GM19463 (cell line): Measurements from ENCODE around the gene FERMT1.
"Not testable (repeated sequence)": the region's sequence is repeated elsewhere in the genome, so short reads cannot be mapped to it uniquely, and the experiment has no call there.

Experiments used
- ATAC-seq: cut with Tn5 transposase; IDR thresholded peaks from one replicate; pipeline ENCODE4 v1.9.1; 2021; ENCODE audit warnings: mild to moderate bottlenecking, moderate library complexity; ENCODE audit not compliant: unreplicated experiment

The FERMT1 gene

DNA sequence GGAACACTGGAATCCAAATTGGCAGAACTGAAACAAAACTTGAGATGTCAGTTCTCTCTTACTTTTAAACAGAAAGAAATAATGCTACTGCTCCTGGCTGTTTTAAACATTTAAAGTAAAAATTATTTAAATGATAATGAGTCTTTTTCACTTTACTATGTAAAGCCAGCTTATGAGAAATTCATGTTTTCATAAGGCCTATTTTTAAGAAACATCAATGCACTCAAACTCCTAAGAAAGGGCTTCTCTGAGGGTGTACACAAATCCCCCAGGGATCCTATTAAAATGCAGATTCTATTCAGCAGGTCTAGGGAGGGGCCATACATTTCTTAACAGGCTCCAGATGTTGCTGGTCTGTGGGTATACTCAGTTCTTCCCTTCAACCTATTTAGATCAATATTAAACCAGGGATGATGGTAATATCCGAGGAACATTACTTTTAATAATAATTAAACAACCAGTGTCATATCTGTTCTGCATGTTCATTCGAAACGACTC lies 2.3 kb downstream of the FERMT1 start:
- no peak for ATAC-seq

DNA sequence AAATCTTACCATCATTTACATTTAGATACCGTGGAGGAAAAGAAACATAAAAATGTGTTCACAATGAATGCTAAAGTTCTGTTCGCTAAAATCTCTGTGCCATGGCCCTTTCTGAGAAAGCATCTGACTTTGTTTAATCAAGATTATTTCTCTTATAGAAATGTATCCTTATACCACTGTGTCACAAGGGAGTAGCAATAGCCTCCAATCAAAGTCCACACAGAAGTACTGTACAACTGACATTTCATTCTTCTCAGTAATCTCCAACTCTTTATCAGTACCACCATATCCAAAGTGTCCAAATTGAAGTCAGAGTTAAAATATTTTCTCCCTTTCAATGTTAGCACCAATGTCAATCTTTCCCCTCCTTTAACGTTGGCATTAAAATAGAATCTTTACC lies 6.1 kb downstream of the FERMT1 start:
- ATAC-seq = no peak

DNA sequence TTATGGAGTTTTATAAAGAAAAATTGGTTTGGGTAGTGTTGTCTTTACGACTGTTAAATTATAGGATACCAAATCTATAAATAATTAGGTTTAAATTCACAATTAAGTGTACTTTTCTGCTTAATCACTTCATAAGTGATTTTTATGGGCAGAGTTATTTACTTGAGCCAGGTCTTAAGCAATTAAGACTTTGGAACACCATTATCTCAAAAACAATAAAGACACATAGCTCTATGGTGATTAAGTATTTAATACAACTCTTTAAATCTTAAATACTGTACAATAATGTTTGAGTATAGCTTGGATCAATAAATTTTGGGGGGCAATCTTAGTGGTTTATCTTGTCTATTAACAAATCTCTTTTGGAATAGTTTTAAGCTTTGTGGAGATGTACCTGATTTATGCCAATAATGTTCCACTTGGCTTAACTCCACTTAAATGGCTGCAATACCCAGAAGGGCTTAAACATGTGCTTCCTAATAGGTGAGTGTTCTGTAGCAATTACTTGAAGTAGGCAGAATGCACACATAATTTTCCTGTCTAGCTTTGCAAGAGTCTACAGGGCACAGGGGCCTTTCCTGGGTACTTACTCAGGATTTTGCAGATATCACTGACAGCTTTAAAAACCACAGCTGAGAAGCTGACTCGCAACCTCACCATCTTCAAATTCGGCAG lies 7.5 kb downstream of the FERMT1 start:
- ATAC-seq = no peak

DNA sequence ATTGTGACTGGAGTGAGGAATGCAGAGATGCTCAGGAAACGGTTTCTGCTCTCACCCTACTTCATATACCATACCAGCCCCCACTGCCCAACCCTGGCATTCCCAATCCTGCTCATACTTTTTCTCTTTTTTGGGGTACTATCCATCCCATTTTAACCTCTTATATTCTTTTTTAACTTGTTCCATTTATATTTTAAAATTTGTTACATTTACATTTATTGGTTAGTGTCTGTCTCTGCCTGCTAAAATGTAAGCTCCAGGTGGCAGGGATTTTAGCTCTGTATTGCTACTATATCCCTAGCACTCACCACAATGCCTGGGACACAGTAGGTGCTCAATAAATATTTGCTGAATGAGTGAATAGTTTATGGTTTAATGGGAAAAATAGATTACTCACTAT lies 8.1 kb downstream of the FERMT1 start:
- ATAC-seq = no peak

DNA sequence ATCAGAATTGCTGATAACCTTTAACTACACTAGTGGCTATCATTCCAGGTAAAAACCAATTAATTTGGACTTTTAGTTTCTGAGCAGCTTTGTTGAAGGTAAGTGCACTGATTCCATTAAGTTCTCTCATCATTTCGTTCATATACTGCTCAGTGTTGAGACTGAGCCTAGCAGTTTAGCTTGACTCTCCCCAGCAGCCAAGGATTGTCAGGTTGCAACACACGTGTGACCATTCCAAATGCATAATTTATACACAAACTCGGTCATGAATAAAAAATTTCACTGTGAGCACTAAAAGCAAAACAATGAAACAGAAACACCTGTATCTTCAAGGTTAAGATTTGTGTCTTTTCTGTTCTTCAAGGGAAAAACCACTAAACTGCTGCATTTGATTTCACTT lies 8.9 kb downstream of the FERMT1 start:
- ATAC-seq = no peak

DNA sequence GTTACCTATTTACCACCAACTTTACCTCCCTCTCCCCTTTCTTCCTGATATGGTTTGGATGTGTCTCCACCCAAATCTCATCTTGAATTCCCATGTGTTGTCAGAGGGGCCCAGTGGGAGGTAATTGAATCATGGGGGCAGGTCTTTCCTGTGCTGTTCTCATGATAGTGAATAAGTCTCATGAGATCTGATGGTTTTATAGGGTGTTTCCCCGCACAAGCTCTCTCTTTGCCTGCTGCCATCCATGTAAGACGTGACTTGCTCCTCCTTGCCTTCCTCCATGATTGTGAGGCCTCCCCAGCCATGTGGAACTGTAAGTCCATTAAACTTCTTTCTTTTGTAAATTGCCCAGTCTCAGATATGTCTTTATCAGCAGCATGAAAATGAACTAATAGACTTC lies 9.9 kb downstream of the FERMT1 start:
- ATAC-seq = not testable (repeated sequence)

DNA sequence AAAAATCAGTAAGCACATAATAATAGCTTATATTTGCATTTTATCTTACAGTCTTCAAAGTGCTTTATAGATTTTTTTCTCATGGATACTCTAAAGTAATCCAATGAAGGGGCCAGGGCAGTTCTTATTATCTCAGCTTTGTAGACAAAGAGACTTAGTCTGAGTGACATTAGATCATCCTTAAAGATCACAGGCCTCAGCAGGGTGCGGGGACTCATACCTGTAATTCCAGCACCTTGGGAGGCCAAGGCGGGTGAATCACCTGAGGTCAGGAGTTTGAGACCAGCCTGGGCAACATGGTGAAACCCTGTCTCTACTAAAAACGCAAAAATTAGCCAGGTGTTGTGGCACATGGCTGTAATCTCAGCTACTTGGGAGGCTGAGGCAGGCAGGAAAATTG lies 14.5 kb downstream of the FERMT1 start:
- no peak for ATAC-seq

DNA sequence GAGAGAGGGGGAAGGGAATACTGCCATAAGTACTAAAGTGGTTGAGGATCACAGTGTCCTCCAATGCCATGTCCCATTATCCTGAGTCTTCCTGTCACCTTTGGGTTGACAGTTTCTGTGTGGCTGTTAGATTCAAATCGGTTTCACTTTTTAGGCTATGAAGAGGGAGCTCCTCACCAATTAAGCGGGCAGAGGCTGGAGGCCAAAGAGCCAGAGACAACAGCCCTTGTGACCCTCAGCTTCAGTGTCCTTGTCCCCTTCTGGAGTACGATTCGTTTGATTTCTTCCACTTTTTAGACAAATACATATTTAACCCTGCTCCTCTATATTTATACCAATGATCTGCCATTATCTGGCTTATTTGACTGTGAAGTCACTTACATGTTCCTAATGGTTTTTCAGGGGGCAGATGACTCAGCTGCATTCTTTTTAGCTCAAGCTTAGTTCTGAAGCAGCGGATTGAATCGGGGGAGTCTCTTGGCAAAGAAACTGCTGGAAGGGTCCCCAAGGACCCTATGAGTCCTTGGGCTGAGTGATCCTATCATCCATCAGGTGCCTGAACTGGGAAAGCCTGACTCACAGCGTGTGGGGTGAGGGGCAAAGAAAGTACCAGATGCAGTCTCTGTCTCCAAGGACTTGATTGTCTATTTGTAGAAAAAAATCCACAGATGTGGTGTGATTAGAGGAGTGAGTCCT lies 18.2 kb downstream of the FERMT1 start:
- ATAC-seq = no peak

DNA sequence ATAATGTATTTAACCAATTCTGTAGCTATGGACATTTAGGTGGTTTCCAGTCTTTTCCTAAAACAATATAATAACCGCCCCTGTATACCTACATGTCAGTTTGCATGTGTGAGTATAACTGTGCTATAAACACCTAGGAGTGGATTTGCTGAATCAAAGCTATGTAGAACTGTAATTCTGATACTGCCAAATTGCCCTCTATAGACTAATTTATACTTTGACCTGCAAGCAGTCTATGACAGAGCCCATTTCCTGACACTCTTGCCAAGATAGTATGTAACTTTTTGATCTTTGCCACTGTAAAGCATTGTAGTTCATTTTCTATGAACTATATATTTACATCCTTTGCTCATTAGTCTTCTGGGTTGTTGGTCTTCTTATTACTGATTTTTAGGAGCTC lies 19.5 kb downstream of the FERMT1 start:
- no peak for ATAC-seq

DNA sequence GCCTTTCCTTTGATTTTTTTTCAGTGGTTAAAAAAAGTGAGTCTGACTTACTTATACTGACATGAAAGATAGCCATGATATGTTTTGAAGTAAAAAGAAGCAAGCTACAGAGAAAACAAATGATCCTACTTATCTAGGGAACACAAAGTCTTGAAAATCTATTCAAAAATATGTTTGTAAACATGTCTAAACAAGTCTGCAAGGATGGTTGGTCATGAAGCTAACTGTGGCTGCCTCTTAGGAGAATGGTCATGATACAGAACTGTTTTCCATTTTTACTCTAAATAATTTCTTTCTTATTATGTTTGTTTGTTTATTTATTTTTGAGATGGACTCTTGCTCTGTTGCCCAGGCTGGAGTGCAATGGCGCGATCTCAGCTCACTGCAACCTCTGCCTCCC lies 21.5 kb downstream of the FERMT1 start:
- no peak for ATAC-seq

DNA sequence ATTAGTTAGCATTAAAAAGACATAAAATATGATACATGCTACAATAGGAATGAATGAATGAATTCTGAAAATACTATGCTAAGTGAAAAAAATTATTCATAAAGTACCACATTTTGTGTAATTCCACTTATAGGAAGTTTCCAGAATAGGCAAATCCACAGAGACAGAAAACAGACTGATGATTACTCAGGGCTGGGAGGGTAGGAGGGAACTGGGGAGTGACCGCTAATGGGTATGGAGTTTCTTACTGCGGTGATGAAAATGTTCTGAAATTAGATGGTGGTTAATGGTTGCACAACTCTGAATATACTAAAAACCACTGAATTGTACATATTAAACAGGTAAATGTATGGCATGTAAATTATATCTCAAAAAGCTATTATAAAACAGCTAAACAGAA lies 22.6 kb downstream of the FERMT1 start:
- no peak for ATAC-seq

DNA sequence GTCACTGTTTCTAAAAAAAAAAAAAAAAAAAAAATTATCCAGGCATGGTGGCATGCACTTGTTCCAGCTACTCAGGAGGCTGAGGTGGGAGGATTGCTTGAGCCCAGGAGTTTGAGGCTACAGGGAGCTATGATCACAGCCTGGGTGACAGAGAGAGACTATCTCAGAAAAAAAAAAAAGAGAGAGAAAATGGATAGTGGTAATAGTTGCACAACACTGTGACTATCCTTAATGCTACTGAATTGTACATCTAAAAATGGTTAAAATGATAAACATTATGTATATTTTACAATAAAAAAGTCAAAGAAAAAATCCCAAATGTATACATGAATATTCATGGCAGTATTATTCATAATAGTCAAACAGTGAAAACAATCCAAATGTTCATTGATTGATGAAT lies 23.0 kb downstream of the FERMT1 start:
- no peak for ATAC-seq

DNA sequence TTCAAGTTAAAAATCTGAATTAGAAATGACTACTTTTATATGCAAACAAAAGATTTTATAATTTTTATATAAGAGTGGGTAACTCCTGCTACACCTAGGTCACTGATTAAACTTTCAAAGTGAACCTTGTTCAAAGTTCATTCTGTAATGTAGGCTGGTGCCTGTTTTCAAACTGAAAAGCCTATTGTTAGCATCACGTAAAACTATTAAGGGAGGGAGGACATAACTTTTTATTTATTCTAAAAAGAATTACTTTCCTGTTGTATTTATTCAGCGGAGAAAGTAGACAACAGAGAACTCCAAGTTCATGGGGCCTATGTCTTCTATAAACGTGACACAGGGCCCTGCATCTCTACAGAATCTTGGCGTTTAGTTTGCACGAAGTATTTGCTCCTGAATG lies 27.4 kb downstream of the FERMT1 start:
- ATAC-seq = no peak

DNA sequence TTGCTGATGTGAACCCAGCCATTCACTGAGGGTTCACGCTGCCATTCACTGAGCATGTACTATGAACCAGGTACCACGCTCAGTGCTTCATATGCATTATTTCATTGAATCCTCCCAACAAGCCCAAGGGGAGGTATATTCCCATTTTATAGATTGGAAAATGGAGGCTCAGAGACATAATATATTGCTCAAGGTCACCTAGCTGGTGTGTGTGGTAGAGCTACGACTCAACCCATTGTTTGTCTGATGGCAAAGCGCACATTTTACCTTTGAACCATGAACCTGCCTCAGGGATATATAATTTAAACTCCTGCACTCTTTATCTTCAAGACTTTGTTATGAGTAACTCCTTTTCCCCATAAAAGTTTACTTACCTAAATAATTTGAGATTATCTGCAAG lies 28.3 kb downstream of the FERMT1 start:
- ATAC-seq = no peak

DNA sequence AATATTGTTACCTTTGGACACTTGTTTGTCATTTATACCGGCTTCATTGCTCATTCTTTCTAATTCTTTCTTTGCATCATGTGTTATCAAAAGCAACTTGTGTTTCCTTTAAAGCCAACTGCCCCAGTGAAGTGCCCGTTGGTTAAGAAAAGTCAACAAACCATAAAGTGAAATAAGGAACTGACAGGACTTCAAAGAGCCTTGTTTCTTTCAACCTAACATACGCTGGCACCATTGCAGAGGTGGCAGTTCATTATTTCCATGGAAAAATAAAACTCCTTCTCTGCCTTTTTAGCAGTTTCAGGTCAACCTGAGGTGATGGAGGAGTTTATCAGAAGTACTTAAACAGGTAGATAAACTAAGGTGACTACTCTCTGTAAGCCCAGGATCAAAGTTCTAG lies 28.8 kb downstream of the FERMT1 start:
- no peak for ATAC-seq

DNA sequence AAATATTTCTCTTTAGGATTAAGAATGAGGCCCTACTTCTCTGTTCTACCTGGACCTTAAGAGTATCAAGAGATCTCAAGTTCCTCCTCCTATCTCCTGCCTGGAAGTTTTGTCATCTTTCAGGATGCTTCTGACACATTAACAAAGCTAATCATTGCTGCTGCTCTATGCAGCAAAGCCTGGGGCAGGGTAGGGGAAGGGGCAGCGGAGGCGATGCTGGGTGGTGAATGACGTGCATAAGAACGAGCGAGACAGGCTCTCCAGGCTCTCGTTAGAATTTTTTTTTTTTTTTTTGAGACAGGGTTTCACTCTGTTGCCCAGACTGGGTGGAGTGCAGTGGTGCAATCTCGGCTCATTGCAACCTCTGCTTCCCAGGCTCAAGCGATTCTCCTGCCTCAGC lies 31.2 kb downstream of the FERMT1 start:
- ATAC-seq = no peak

DNA sequence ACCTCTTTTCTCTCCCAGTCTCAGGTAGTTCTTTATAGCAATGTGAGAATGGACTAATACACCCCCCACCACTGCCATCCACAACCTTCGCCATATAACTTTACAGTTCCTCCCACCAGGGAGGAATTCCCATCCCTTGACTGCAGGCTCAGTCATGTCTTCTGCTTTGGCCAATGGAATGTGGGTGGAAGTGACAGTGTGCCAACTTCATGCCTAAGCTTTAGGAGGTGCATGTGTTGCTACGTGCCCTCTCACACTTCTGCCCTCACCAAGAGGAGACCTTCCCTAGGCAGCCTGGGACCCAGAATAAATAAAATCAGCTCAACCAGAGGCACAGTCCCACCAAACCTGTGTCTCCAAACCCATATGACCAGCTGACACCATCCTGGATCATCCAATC lies 36.0 kb downstream of the FERMT1 start:
- ATAC-seq = no peak

DNA sequence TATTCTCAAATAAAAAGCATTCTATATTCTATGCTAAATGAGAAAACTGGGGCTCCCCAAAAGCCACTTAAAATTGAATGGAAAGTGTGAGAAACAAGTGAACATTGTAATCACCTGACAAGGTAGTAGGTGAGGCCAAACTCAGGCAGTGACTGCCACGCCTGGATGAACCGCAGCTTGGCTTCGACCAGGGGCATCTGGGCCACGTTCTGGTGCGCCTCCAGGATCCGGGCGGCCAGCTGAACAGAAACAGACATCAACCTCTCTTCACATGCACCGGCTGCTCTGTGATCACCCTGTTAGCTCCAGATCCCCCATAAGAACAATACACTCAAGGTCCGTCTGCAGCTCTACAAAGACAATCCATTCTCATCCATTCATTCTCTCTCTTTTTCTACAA lies 38.9 kb downstream of the FERMT1 start:
- ATAC-seq = no peak

DNA sequence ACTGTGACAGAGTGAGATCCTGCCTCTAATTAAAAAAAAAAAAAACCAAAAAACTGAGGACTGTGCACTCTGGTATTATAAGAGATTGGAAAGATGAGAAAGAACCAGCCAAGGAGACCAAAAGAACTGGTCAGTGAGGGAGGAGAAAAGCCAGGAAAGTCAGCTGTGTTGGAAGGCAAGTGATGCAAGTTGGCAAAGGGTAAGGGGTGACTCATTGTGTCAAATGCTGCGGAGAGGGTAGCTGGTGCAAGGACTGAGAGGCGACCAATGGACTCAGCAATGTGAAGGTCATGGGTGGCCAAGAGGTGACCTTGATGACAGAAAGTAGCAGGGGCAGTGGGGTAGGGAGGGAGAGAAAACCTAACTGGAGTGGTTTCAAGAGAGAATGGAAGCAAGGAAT lies 41.6 kb downstream of the FERMT1 start:
- no peak for ATAC-seq

DNA sequence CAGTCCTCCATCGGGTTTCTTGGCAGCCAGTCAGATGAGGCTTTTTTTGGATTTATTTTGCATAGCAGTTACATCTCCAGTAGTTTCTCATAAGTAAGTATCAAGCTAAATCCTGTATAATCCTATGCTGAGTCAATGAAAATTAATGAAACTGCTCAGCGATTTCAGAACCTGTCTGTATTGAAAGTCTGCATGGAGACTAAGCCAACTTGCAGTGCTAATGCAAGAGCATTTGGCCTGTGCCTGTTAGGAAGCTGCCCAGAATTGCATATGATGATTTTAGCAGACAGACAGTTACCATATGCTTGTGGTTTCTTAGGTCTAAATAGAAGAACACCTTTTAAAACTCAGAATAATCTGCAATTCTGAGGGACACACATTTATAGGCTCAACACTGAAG lies 43.8 kb downstream of the FERMT1 start:
- ATAC-seq = no peak

DNA sequence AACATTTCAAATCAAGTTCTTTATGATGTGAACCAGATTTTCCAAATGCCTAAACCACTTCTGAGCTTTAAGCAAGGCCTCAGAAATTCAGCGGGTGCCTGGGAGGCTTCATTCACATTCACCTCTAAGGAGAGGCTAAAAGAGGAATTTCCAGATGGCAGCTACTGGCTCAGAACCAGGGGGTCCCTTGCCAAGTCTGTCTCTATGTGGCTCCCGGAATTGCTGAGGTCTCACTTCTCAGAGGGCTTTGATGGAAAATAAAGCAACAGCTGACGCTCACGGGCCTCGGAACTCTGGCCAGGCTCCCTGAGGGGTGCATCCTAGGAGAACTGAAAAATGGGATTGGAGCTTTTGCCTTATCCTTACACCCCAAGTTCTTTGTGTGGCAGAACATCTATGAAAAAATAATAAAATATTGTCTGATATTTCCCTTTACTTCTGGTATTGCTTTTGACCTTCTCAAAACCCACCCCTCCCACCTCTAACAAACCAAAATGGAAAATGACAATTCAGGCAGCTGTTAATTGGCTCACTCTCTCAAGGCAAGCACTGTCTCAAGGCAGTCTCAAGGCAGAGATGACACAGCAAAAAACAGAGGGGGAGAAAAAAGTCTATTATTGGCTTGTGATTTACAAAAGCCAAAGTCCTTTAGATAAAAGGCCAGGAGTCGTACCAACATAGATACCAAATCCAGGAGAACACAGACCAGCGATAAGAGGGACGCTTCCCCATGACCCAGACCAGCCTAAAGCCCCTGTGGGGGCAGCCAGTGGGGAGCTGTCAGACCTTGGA lies 47.2 kb downstream of the FERMT1 start:
- no peak for ATAC-seq

DNA sequence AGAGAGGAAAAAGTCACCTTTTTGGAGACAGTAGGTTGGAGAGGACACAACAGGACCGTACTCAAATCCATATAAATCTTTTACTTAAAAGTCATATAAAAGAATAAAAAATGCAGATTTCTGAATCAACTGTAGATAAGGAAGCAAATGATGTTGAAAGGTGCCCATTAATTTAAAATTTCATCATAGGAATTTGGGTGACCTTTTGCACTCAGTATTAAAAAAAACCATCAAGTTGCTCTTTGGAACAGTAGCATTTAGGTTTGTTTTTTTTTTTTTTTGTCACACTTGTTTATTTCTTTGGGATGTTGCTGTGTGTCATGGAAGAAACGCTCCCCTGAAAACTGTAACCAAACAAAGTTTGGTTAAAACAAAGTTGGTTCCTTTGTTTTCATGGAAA lies 48.0 kb downstream of the FERMT1 start:
- no peak for ATAC-seq
